K562 (cell line): ENCODE data around the gene ATP6V0A1. TPM values are rescaled to one million over a fixed set of nuclear protein-coding genes. Genes with fewer than 3 reads are reported as not detected.

Experiments used
- ATAC-seq: fragments of 200-7000 bp; cut with Tn5 transposase; 3 replicates; pipeline ENCODE4 v1.9.1; 2020; ENCODE audit warnings: moderate library complexity
- BruUV-seq: library from RNA; stranded (reverse); fragments of 400-500 nt; replicated peaks from 2 replicates; lab custom pipeline; 2021; lab: Mats Ljungman, UMichigan
- CTCF ChIA-PET: fragments of 300-600 bp; formaldehyde crosslinking; extraction: SDS; loops from one replicate; lab custom pipeline; 2021; ENCODE audit warnings: low intra/inter-chr PET ratio; lab: Yijun Ruan, JAX
- POLR2A ChIA-PET: fragments of 300-600, 350-650 bp; sonication (Branson Sonifier 250); formaldehyde crosslinking; extraction: SDS; loops from one replicate; lab custom pipeline; 2021; ENCODE audit warnings: antibody characterized with exemption, inconsistent platforms; lab: Yijun Ruan, JAX
- DNase-seq, 4 experiments: peaks; one replicate each; pipeline versions ENCODE4 v3.0.0 to v3.0.0-alpha.2; 2011 to 2018; ENCODE audit warnings: low spot score in 3 of 4, mixed read lengths in 3 of 4; ENCODE audit errors: extremely low read depth in 1 of 4
- FAIRE-seq: peaks from 2 replicates; lab custom pipeline; 2011; peaks lifted over from hg19 to GRCh38; lab: Jason Lieb, UNC
- H2AFZ ChIP-seq: 2 replicates; pipeline ENCODE4 v1.6.0; 2011; ENCODE audit warnings: low read depth, low read length, control low read depth, inconsistent platforms
- H3K27ac ChIP-seq: fragments of 200-600 bp; 3 replicates; pipeline ENCODE4 v1.8.0; 2011; ENCODE audit warnings: low read depth, mild to moderate bottlenecking, control low read depth, inconsistent platforms, low read length, moderate library complexity, mixed read lengths; ENCODE audit errors: extremely low read depth
- H3K27me3 ChIP-seq, 2 experiments: fragments of 300-600 bp in 1 of 2; 2 replicates in 1 of 2; 3 replicates in 1 of 2; pipeline versions ENCODE4 v1.6.0 to v1.8.0; 2011; ENCODE audit warnings: inconsistent platforms in 2 of 2, low read length in 2 of 2, mild to moderate bottlenecking in 1 of 2, mixed read lengths in 1 of 2, moderate library complexity in 1 of 2; ENCODE audit not compliant: control insufficient read depth in 2 of 2, insufficient read depth in 2 of 2
- H3K36me3 ChIP-seq: fragments of 300-600 bp; 3 replicates; pipeline ENCODE4 v1.8.0; 2011; ENCODE audit warnings: mild to moderate bottlenecking, low read length, inconsistent platforms; ENCODE audit not compliant: control insufficient read depth, insufficient read depth
- H3K4me1 ChIP-seq, 2 experiments: fragments of 200-600 bp in 1 of 2; replicated peaks in 1 of 2; 2 replicates in 1 of 2; 3 replicates in 1 of 2; pipeline versions ENCODE4 v1.5.1 to v1.8.0; 2011; ENCODE audit warnings: inconsistent platforms in 2 of 2, low read length in 2 of 2, mild to moderate bottlenecking in 1 of 2, mixed read lengths in 1 of 2, moderate library complexity in 1 of 2; ENCODE audit not compliant: control insufficient read depth in 2 of 2, insufficient read depth in 2 of 2
- H3K4me2 ChIP-seq: 2 replicates; pipeline ENCODE4 v1.6.1; 2011; ENCODE audit warnings: low read length, control low read depth, inconsistent platforms, mixed read lengths; ENCODE audit not compliant: insufficient read depth
- H3K4me3 ChIP-seq: fragments of 200-600 bp; sonication (generic), shearing (Covaris generic); 2 replicates; pipeline ENCODE4 v1.5.1; 2016; ENCODE audit warnings: control low read depth, inconsistent platforms
- H3K79me2 ChIP-seq: fragments of 200-600 bp; 3 replicates; pipeline ENCODE4 v1.8.0; 2011; ENCODE audit warnings: low read length, inconsistent platforms; ENCODE audit not compliant: control insufficient read depth, insufficient read depth
- H3K9ac ChIP-seq, 2 experiments: 2 replicates each; pipeline versions ENCODE4 v1.6.0 to v1.6.1; 2011; ENCODE audit warnings: low read depth in 2 of 2, low read length in 2 of 2, control low read depth in 1 of 2, inconsistent platforms in 1 of 2, mild to moderate bottlenecking in 1 of 2, mixed read lengths in 1 of 2; ENCODE audit not compliant: insufficient read depth in 1 of 2
- H3K9me1 ChIP-seq: one replicate; pipeline ENCODE4 v1.6.0; 2011; ENCODE audit warnings: inconsistent platforms, mild to moderate bottlenecking, low read length, moderate library complexity; ENCODE audit not compliant: control insufficient read depth, insufficient read depth
- H3K9me3 ChIP-seq: replicated peaks from 2 replicates; pipeline ENCODE4 v1.5.1; 2011; ENCODE audit warnings: low read depth, low read length, inconsistent platforms; ENCODE audit not compliant: control insufficient read depth, insufficient read depth
- H4K20me1 ChIP-seq: replicated peaks from 2 replicates; pipeline ENCODE4 v1.6.1; 2011; ENCODE audit warnings: low read length, inconsistent platforms, mixed read lengths; ENCODE audit not compliant: control insufficient read depth, insufficient read depth
- FOXM1 ChIP-seq, 2 experiments: fragments of 450-650 bp in 1 of 2; sonication (generic) in 1 of 2; formaldehyde crosslinking in 1 of 2; IDR thresholded peaks; 2 replicates each; pipeline versions ENCODE4 v1.6.1 to v1.9.0; 2017 to 2022; ENCODE audit warnings: low read depth in 2 of 2, mild to moderate bottlenecking in 2 of 2, missing genetic modification reagents in 1 of 2, moderate library complexity in 1 of 2
- HIVEP1 ChIP-seq: fragments of 250-450 bp; sonication (Bioruptor Pico); IDR thresholded peaks from 2 replicates; pipeline ENCODE4 v1.4.0; 2020; ENCODE audit warnings: mild to moderate bottlenecking
- KDM1A ChIP-seq, 2 experiments: fragments of 450-650 bp; IDR thresholded peaks; 2 replicates each; pipeline ENCODE4 v1.6.1; 2016; ENCODE audit warnings: mild to moderate bottlenecking in 2 of 2
- MCM7 ChIP-seq, 2 experiments: fragments of 450-650 bp; IDR thresholded peaks; 2 replicates each; pipeline ENCODE4 v1.6.1; 2016 to 2018
- NCOR1 ChIP-seq: fragments of 450-650 bp; IDR thresholded peaks from 2 replicates; pipeline ENCODE4 v1.6.1; 2016; ENCODE audit warnings: mild to moderate bottlenecking, moderate library complexity
- SMARCC2 ChIP-seq: fragments of 450-650 bp; IDR thresholded peaks from 2 replicates; pipeline ENCODE4 v1.6.1; 2017; ENCODE audit warnings: antibody characterized with exemption, moderate library complexity, mild to moderate bottlenecking, low read depth
- TCF7L2 ChIP-seq: fragments of 150-350 bp; IDR thresholded peaks from 2 replicates; pipeline ENCODE4 v1.6.1; 2016; ENCODE audit warnings: low read depth, mild to moderate bottlenecking, low read length, moderate library complexity
- ZBTB17 ChIP-seq: fragments of 450-650 bp; formaldehyde crosslinking; IDR thresholded peaks from 2 replicates; pipeline ENCODE4 v1.4.0; 2020; ENCODE audit warnings: mild to moderate bottlenecking
- ZBTB8A ChIP-seq: fragments of 450-650 bp; IDR thresholded peaks from 2 replicates; pipeline ENCODE4 v1.6.1; 2018; ENCODE audit warnings: mild to moderate bottlenecking, moderate library complexity; ENCODE audit not compliant: partially characterized antibody
- ZKSCAN1 ChIP-seq: fragments of 150-350 bp; IDR thresholded peaks from 2 replicates; pipeline ENCODE4 v1.6.1; 2016; ENCODE audit warnings: low read depth, low read length
- WGBS: fragments of 100-300 bp; shearing (Covaris generic); methylation state at CpG from one replicate; pipeline ENCODE4 v1.1.6; 2016; ENCODE audit warnings: low coverage, mixed read lengths; ENCODE audit not compliant: insufficient coverage; ENCODE audit errors: missing lambda C conversion rate; 5-methylcytosine and 5-hydroxymethylcytosine counted together
- in situ Hi-C: fragments of 300-500 bp; cut with MboI; formaldehyde crosslinking; loops from 4 replicates; pipeline ENCODE4 v1.15.0; 2018; ENCODE audit warnings: inconsistent platforms, mixed read lengths
- intact Hi-C: fragments of 100-400 bp; cut with micrococcal nuclease; formaldehyde crosslinking; loops from 2 replicates; pipeline ENCODE4 v1.14.2; 2022
- polyA plus RNA-seq, 8 experiments: library from polyadenylated mRNA; depleted of rRNA in 4 of 8; stranded (reverse) in 5 of 8; unstranded in 3 of 8; fragments of >200 nt; fragmentation: Nextera tagmentation in 2 of 8; fragmentation: Illumina TruSeq in 1 of 8; extraction: Ambion mirVana in 2 of 8; extraction: Trizol in 1 of 8; gene quantifications; 2 replicates each; pipeline versions ENCODE4 v1.2.1 to v1.2.3, GENCODE V29; 2011 to 2014; ENCODE audit warnings: inconsistent platforms in 1 of 8, missing spikeins in 1 of 8
- total RNA-seq, 7 experiments: library from RNA; depleted of rRNA in 6 of 7; stranded (reverse); fragments of >200 nt in 6 of 7; fragmentation: Illumina TruSeq in 2 of 7; extraction: Trizol in 2 of 7; gene quantifications; 2 replicates each; pipeline versions ENCODE4 v1.2.1 to v1.2.3, GENCODE V29; 2011 to 2021; ENCODE audit warnings: low replicate concordance in 1 of 7
- TF ChIP-seq, protein P1 (sequence below): fragments of 250-450 bp; sonication (Bioruptor Pico); IDR thresholded peaks from 2 replicates; pipeline ENCODE4 v1.4.0; 2020; ENCODE audit warnings: mild to moderate bottlenecking, moderate library complexity, borderline replicate concordance
- TF ChIP-seq, protein P2 (sequence below): sonication (generic); formaldehyde crosslinking; IDR thresholded peaks from 2 replicates; pipeline ENCODE4 v1.8.0; 2022; ENCODE audit warnings: mild to moderate bottlenecking, missing genetic modification reagents

ATP6V0A1 gene
- total and polyA plus RNA-seq, 9 of the 15 experiments (the other 6 are each of a cell fraction or from before 2014, with no cell fraction given) = 11.8 to 158 (median 75.5) TPM

GRCh38 chr17:42494673-42495072, 36.0 kb downstream of the ATP6V0A1 start:
- no peak overlapping the region for H2AFZ ChIP-seq
- in situ Hi-C loops = no loop called here
- peaks cover 86% of the 10 kb centered on the region for H3K36me3 ChIP-seq
- intact Hi-C loops = no loop called here
- BruUV-seq = TSS peak; percentile 11
- H3K27ac ChIP-seq = no peak overlapping the region
- no peaks in the 10 kb centered on the region for H4K20me1 ChIP-seq
- no peaks in the 10 kb centered on the region for H3K9me1 ChIP-seq
- ATAC-seq = no peak
- no peak for DNase-seq
- CTCF ChIA-PET = no interaction called here
- no peak overlapping the region for H3K9ac ChIP-seq
- no peaks in the 10 kb centered on the region for H3K79me2 ChIP-seq
- 76% methylated on average over 4 of the region's 4 CpGs for WGBS
- no peak overlapping the region for H3K4me2 ChIP-seq
- TF ChIP-seq HIVEP1 (CRISPR knock-in tag) = no peak
- no peak for TF ChIP-seq TCF7L2
- no peak for TF ChIP-seq KDM1A (IDR thresholded peaks at IDR 0.05)
- TF ChIP-seq, protein P1, sequence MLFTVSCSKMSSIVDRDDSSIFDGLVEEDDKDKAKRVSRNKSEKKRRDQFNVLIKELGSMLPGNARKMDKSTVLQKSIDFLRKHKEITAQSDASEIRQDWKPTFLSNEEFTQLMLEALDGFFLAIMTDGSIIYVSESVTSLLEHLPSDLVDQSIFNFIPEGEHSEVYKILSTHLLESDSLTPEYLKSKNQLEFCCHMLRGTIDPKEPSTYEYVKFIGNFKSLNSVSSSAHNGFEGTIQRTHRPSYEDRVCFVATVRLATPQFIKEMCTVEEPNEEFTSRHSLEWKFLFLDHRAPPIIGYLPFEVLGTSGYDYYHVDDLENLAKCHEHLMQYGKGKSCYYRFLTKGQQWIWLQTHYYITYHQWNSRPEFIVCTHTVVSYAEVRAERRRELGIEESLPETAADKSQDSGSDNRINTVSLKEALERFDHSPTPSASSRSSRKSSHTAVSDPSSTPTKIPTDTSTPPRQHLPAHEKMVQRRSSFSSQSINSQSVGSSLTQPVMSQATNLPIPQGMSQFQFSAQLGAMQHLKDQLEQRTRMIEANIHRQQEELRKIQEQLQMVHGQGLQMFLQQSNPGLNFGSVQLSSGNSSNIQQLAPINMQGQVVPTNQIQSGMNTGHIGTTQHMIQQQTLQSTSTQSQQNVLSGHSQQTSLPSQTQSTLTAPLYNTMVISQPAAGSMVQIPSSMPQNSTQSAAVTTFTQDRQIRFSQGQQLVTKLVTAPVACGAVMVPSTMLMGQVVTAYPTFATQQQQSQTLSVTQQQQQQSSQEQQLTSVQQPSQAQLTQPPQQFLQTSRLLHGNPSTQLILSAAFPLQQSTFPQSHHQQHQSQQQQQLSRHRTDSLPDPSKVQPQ = no peak
- no peak for TF ChIP-seq SMARCC2
- TF ChIP-seq NCOR1 = no peak
- TF ChIP-seq ZBTB8A = no peak
- TF ChIP-seq, protein P2, sequence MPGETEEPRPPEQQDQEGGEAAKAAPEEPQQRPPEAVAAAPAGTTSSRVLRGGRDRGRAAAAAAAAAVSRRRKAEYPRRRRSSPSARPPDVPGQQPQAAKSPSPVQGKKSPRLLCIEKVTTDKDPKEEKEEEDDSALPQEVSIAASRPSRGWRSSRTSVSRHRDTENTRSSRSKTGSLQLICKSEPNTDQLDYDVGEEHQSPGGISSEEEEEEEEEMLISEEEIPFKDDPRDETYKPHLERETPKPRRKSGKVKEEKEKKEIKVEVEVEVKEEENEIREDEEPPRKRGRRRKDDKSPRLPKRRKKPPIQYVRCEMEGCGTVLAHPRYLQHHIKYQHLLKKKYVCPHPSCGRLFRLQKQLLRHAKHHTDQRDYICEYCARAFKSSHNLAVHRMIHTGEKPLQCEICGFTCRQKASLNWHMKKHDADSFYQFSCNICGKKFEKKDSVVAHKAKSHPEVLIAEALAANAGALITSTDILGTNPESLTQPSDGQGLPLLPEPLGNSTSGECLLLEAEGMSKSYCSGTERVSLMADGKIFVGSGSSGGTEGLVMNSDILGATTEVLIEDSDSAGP (CRISPR knock-in tag) = no peak
- TF ChIP-seq MCM7 (IDR thresholded peaks at IDR 0.05) = no peak
- TF ChIP-seq ZBTB17 (CRISPR knock-in tag) = no peak
- no peak for TF ChIP-seq FOXM1 (IDR thresholded peaks at IDR 0.05; ENCODE audit: low read depth)
- no peak for TF ChIP-seq FOXM1 (CRISPR knock-in tag; IDR thresholded peaks at IDR 0.05; ENCODE audit: low read depth)
- TF ChIP-seq ZKSCAN1 = no peak
- TF ChIP-seq, all 486 proteins: peak for 0
- H3K9me3 ChIP-seq = no peaks in the 10 kb centered on the region
- POLR2A ChIA-PET = interaction anchor here (0.6 to 2.6 kb wide), 5 partner anchors 12 to 473 kb away, joined by 3 to 9 read pairs (median 5); no protein-coding TSS in a partner anchor
- no peaks in the 10 kb centered on the region for H3K27me3 ChIP-seq
- no peak for FAIRE-seq
- H3K4me1 ChIP-seq = no peaks in the 10 kb centered on the region; a peak in 2 of 5 replicates
- H3K4me3 ChIP-seq = no peak overlapping the region
